Measurements from ENCODE around the gene ATG4A.

ATG4A gene

GRCh38 chrX:108091264-108091877, at the start of gene ATG4A, which contains the start of gene PSMD10:
TSS of gene ATG4A (plus strand) at chrX:108091778. CDS start at chrX:108091827, 49 bp downstream.
TSS of gene PSMD10 (minus strand) at chrX:108091542. CDS start at chrX:108091520, 22 bp downstream.
- H3K27ac ChIP-seq (ENCODE audit: low read depth, low read length) = peak within 1 kb of the TSS; percentile 68
- H3K9me3 ChIP-seq (ENCODE audit: low read length) = no peaks in the 10 kb centered on the region
- H3K4me1 ChIP-seq (ENCODE audit: insufficient read depth, low read length) = peaks cover 3% of the 10 kb centered on the region
- peaks cover 5% of the 10 kb centered on the region for H3K36me3 ChIP-seq (ENCODE audit: insufficient read depth, low read length)
- no peaks in the 10 kb centered on the region for H3K27me3 ChIP-seq (ENCODE audit: control insufficient read depth in 1 of 2, insufficient read depth in 2 of 2, low read length in 2 of 2)
- peak within 1 kb of the TSS; percentile 86 for H3K9ac ChIP-seq (ENCODE audit: low read length)
- peak within 1 kb of the TSS; percentile 52 to 72 for H3K4me3 ChIP-seq (ENCODE audit: low read depth in 1 of 2, low read length in 2 of 2)

- no peak within 1 kb of the TSS for H3K4me3 ChIP-seq (ENCODE audit: low read depth in 1 of 2, low read length in 2 of 2)
- no peak within 1 kb of the TSS for H3K9ac ChIP-seq (ENCODE audit: low read length)
- no peaks in the 10 kb centered on the region for H3K27me3 ChIP-seq (ENCODE audit: control insufficient read depth in 1 of 2, insufficient read depth in 2 of 2, low read length in 2 of 2)
Measured at GRCh38 chrX:108044554-108045256, 46.9 kb upstream of the ATG4A start, which contains the start of gene VSIG1. TSS of gene VSIG1 (plus strand) at chrX:108045065. CDS start at chrX:108045131, 66 bp downstream.

GRCh38 chrX:108049649-108050048, 41.9 kb upstream of the ATG4A start:
- no peak overlapping the region for H3K27ac ChIP-seq (ENCODE audit: low read depth, low read length)
- no peak overlapping the region for H3K9ac ChIP-seq (ENCODE audit: low read length)

More at GRCh38 chrX:108044554-108045256, 46.9 kb upstream of the ATG4A start, which contains the start of gene VSIG1:
- Histone ChIP-seq H3K9me3 (ENCODE audit: low read length) (no peaks in the 10 kb centered on the region), H3K4me1 (ENCODE audit: insufficient read depth, low read length) (no peaks in the 10 kb centered on the region), H3K36me3 (ENCODE audit: insufficient read depth, low read length) (no peaks in the 10 kb centered on the region), H3K27ac (ENCODE audit: low read depth, low read length) (no peak within 1 kb of the TSS)

GRCh38 chrX:108053218-108053617, 38.4 kb upstream of the ATG4A start:
- no peaks in the 10 kb centered on the region for H3K9me3 ChIP-seq (ENCODE audit: low read length)
- H3K4me3 ChIP-seq (ENCODE audit: low read depth in 1 of 2, low read length in 2 of 2) = no peak overlapping the region
- peaks cover 0 to 13% of the 10 kb centered on the region in 2 donors for H3K27me3 ChIP-seq (ENCODE audit: control insufficient read depth in 1 of 2, insufficient read depth in 2 of 2, low read length in 2 of 2)
- H3K36me3 ChIP-seq (ENCODE audit: insufficient read depth, low read length) = no peaks in the 10 kb centered on the region
- H3K27ac ChIP-seq (ENCODE audit: low read depth, low read length) = no peak overlapping the region
- no peak overlapping the region for H3K9ac ChIP-seq (ENCODE audit: low read length)
- no peaks in the 10 kb centered on the region for H3K4me1 ChIP-seq (ENCODE audit: insufficient read depth, low read length)

More at GRCh38 chrX:108049649-108050048, 41.9 kb upstream of the ATG4A start:
- Histone ChIP-seq H3K4me3 (ENCODE audit: low read depth in 1 of 2, low read length in 2 of 2) (no peak overlapping the region), H3K9me3 (ENCODE audit: low read length) (no peaks in the 10 kb centered on the region), H3K36me3 (ENCODE audit: insufficient read depth, low read length) (no peaks in the 10 kb centered on the region), H3K4me1 (ENCODE audit: insufficient read depth, low read length) (no peaks in the 10 kb centered on the region), H3K27me3 (ENCODE audit: control insufficient read depth in 1 of 2, insufficient read depth in 2 of 2, low read length in 2 of 2) (peaks cover 0 to 13% of the 10 kb centered on the region in 2 donors)

GRCh38 chrX:108055546-108055945, 36.0 kb upstream of the ATG4A start:
- Histone ChIP-seq H3K36me3 (ENCODE audit: insufficient read depth, low read length) (no peaks in the 10 kb centered on the region), H3K9ac (ENCODE audit: low read length) (no peak overlapping the region), H3K27ac (ENCODE audit: low read depth, low read length) (no peak overlapping the region), H3K27me3 (ENCODE audit: control insufficient read depth in 1 of 2, insufficient read depth in 2 of 2, low read length in 2 of 2) (peaks cover 0 to 9% of the 10 kb centered on the region in 2 donors), H3K4me1 (ENCODE audit: insufficient read depth, low read length) (no peaks in the 10 kb centered on the region), H3K9me3 (ENCODE audit: low read length) (no peaks in the 10 kb centered on the region), H3K4me3 (ENCODE audit: low read depth in 1 of 2, low read length in 2 of 2) (no peak overlapping the region)

GRCh38 chrX:108059801-108060200, 31.8 kb upstream of the ATG4A start:
- no peak overlapping the region for H3K27ac ChIP-seq (ENCODE audit: low read depth, low read length)
- no peaks in the 10 kb centered on the region for H3K9me3 ChIP-seq (ENCODE audit: low read length)
- no peak overlapping the region for H3K4me3 ChIP-seq (ENCODE audit: low read depth in 1 of 2, low read length in 2 of 2)
- peaks cover 0 to 5% of the 10 kb centered on the region in 2 donors for H3K27me3 ChIP-seq (ENCODE audit: control insufficient read depth in 1 of 2, insufficient read depth in 2 of 2, low read length in 2 of 2)
- H3K36me3 ChIP-seq (ENCODE audit: insufficient read depth, low read length) = no peaks in the 10 kb centered on the region
- H3K9ac ChIP-seq (ENCODE audit: low read length) = no peak overlapping the region
- no peaks in the 10 kb centered on the region for H3K4me1 ChIP-seq (ENCODE audit: insufficient read depth, low read length)

GRCh38 chrX:108064001-108064400, 27.6 kb upstream of the ATG4A start:
- Histone ChIP-seq H3K4me1 (ENCODE audit: insufficient read depth, low read length) (no peaks in the 10 kb centered on the region), H3K4me3 (ENCODE audit: low read depth in 1 of 2, low read length in 2 of 2) (no peak overlapping the region), H3K9ac (ENCODE audit: low read length) (no peak overlapping the region), H3K9me3 (ENCODE audit: low read length) (no peaks in the 10 kb centered on the region), H3K27me3 (ENCODE audit: control insufficient read depth in 1 of 2, insufficient read depth in 2 of 2, low read length in 2 of 2) (peaks cover 0 to 12% of the 10 kb centered on the region in 2 donors), H3K36me3 (ENCODE audit: insufficient read depth, low read length) (no peaks in the 10 kb centered on the region), H3K27ac (ENCODE audit: low read depth, low read length) (no peak overlapping the region)

GRCh38 chrX:108064613-108065012, 27.0 kb upstream of the ATG4A start:
- Histone ChIP-seq H3K27me3 (ENCODE audit: control insufficient read depth in 1 of 2, insufficient read depth in 2 of 2, low read length in 2 of 2) (peaks cover 0 to 12% of the 10 kb centered on the region in 2 donors), H3K4me3 (ENCODE audit: low read depth in 1 of 2, low read length in 2 of 2) (no peak overlapping the region), H3K4me1 (ENCODE audit: insufficient read depth, low read length) (no peaks in the 10 kb centered on the region), H3K9me3 (ENCODE audit: low read length) (no peaks in the 10 kb centered on the region), H3K9ac (ENCODE audit: low read length) (no peak overlapping the region), H3K36me3 (ENCODE audit: insufficient read depth, low read length) (no peaks in the 10 kb centered on the region), H3K27ac (ENCODE audit: low read depth, low read length) (no peak overlapping the region)

- H3K27me3 ChIP-seq (ENCODE audit: control insufficient read depth in 1 of 2, insufficient read depth in 2 of 2, low read length in 2 of 2) = peaks cover 0 to 9% of the 10 kb centered on the region in 2 donors
- no peaks in the 10 kb centered on the region for H3K9me3 ChIP-seq (ENCODE audit: low read length)
- no peaks in the 10 kb centered on the region for H3K4me1 ChIP-seq (ENCODE audit: insufficient read depth, low read length)
- no peaks in the 10 kb centered on the region for H3K36me3 ChIP-seq (ENCODE audit: insufficient read depth, low read length)
- H3K27ac ChIP-seq (ENCODE audit: low read depth, low read length) = no peak overlapping the region
- H3K4me3 ChIP-seq (ENCODE audit: low read depth in 1 of 2, low read length in 2 of 2) = no peak overlapping the region
- no peak overlapping the region for H3K9ac ChIP-seq (ENCODE audit: low read length)
Measured at GRCh38 chrX:108068121-108068520, 23.5 kb upstream of the ATG4A start.

- H3K4me3 ChIP-seq (ENCODE audit: low read depth in 1 of 2, low read length in 2 of 2) = no peak overlapping the region
- H3K9me3 ChIP-seq (ENCODE audit: low read length) = no peaks in the 10 kb centered on the region
- no peaks in the 10 kb centered on the region for H3K36me3 ChIP-seq (ENCODE audit: insufficient read depth, low read length)
- no peaks in the 10 kb centered on the region for H3K4me1 ChIP-seq (ENCODE audit: insufficient read depth, low read length)
- H3K27me3 ChIP-seq (ENCODE audit: control insufficient read depth in 1 of 2, insufficient read depth in 2 of 2, low read length in 2 of 2) = peaks cover 0 to 6% of the 10 kb centered on the region in 2 donors
- H3K27ac ChIP-seq (ENCODE audit: low read depth, low read length) = no peak overlapping the region
- no peak overlapping the region for H3K9ac ChIP-seq (ENCODE audit: low read length)
Measured at GRCh38 chrX:108070891-108071290, 20.7 kb upstream of the ATG4A start.

- H3K27ac ChIP-seq (ENCODE audit: low read depth, low read length) = no peak overlapping the region
- peaks cover 0 to 6% of the 10 kb centered on the region in 2 donors for H3K27me3 ChIP-seq (ENCODE audit: control insufficient read depth in 1 of 2, insufficient read depth in 2 of 2, low read length in 2 of 2)
- no peaks in the 10 kb centered on the region for H3K4me1 ChIP-seq (ENCODE audit: insufficient read depth, low read length)
- H3K9ac ChIP-seq (ENCODE audit: low read length) = no peak overlapping the region
- no peaks in the 10 kb centered on the region for H3K36me3 ChIP-seq (ENCODE audit: insufficient read depth, low read length)
- no peaks in the 10 kb centered on the region for H3K9me3 ChIP-seq (ENCODE audit: low read length)
- H3K4me3 ChIP-seq (ENCODE audit: low read depth in 1 of 2, low read length in 2 of 2) = no peak overlapping the region
Measured at GRCh38 chrX:108071578-108071977, 20.0 kb upstream of the ATG4A start.
